GM13976 (cell line): ENCODE results near the gene CNKSR1.

ENCODE experiments used
- DNase-seq: peaks from one replicate; pipeline ENCODE4 v3.0.0; 2012; ENCODE audit warnings: low spot score
- in situ Hi-C: fragments of 300-500 bp; cut with MboI; formaldehyde crosslinking; loops from one replicate; pipeline ENCODE4 v1.12.0; 2022; ENCODE audit warnings: low sequenced_read_pairs, mixed read lengths, inconsistent platforms; ENCODE audit not compliant: unreplicated experiment
- TF ChIP-seq, protein P1 (sequence below): IDR thresholded peaks from 2 replicates; pipeline ENCODE4 v1.5.1; 2012; ENCODE audit warnings: borderline replicate concordance, mild to moderate bottlenecking; ENCODE audit not compliant: insufficient read depth; ENCODE audit errors: extremely low read depth, missing control alignments, control extremely low read depth

The CNKSR1 gene

DNA sequence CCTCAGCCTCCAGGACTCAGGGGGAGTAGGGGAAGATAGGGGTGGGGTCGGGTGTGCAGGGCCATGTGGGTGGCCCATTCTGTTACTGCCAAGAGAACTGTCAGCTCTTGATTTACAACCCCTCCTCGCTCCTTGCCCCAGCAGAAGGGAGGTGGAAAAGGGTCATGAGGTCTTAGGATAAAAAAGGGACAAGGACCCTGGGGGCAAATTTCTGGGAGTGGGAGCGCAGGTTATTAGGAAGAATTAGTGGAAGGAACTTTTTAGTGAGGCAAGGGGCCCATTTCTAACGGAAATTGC is 17.6 kb upstream of the CNKSR1 start:
- no peak for DNase-seq
- in situ Hi-C loops = no loop called here
- TF ChIP-seq, protein P1, sequence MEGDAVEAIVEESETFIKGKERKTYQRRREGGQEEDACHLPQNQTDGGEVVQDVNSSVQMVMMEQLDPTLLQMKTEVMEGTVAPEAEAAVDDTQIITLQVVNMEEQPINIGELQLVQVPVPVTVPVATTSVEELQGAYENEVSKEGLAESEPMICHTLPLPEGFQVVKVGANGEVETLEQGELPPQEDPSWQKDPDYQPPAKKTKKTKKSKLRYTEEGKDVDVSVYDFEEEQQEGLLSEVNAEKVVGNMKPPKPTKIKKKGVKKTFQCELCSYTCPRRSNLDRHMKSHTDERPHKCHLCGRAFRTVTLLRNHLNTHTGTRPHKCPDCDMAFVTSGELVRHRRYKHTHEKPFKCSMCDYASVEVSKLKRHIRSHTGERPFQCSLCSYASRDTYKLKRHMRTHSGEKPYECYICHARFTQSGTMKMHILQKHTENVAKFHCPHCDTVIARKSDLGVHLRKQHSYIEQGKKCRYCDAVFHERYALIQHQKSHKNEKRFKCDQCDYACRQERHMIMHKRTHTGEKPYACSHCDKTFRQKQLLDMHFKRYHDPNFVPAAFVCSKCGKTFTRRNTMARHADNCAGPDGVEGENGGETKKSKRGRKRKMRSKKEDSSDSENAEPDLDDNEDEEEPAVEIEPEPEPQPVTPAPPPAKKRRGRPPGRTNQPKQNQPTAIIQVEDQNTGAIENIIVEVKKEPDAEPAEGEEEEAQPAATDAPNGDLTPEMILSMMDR = no peak

DNA sequence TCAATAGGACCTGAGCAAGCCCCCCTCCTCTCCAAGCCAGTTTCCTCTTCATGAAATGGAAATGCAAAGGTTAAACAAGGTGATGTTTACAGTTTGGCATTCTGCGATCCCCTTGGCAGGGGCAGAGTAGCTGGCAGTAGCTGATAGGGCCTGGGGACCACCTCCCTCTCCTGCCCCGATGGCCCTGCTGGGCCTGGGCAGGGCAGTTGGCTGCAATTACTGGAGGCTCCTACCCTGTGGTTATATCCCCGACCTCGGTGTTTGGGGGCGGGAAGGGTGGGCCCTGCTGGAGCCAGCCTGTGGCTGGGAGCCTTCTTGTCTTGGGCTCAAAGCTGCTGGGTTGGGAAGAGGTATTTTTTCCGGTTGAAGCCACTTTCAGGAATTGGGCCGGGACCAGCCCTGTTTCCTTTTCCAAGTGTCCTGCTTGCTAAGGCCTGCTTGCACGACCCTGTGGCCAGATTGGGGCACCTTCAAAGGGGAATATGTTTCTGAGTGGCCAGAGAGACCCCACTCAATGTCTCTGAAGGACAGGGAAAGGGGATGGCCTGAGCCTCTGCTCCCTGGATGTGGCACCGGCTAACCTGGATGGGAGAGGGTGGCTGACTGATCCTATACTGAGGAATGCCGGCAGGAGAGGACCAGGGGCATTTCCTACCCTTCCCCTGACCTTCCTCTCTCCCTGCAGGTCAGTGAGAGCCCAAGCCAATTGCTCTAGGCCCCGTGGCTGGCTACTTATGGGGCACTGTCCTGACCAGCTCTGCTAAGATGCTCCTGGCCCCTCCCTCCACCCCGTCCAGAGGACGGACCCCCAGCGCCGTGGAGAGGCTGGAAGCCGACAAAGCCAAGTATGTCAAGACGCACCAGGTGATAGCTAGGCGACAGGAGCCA is 16.5 kb upstream of the CNKSR1 start:
- TF ChIP-seq, protein P1 = no peak
- in situ Hi-C loops = no loop called here

DNA sequence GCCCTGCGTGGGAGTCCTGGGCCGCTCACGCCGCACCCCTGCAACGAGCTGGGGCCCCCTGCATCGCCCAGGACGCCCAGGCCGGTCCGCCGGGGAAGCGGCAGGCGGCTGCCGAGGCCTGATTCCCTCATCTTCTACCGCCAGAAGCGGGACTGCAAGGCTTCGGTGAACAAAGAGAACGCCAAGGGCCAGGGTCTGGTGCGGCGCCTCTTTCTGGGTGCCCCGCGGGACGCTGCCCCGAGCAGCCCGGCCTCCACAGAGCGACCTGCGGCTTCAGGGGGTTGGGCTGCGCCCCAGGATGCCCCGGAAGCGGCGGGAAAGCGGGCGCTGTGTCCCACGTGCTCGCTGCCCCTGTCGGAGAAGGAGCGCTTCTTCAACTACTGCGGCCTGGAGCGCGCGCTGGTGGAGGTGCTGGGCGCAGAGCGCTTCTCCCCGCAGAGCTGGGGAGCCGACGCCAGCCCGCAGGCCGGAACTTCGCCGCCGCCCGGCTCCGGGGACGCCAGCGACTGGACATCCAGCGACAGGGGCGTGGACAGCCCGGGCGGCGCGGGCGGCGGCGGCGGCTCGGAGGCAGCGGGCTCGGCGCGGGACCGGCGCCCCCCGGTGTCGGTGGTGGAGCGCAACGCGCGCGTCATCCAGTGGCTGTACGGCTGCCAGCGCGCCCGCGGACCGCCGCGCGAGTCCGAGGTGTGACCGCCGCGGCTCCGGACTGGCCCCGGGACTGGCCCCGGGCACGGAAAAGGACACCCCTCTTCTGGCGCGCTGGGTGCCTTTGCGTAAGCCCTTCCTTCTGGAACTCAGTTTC is 15.7 kb upstream of the CNKSR1 start:
- DNase-seq = peak; percentile 71
- TF ChIP-seq, protein P1 = peak; percentile 1
- in situ Hi-C loops = no loop called here

More for the DNA sequence above, 16.5 kb upstream of the CNKSR1 start:
- DNase-seq = no peak

DNA sequence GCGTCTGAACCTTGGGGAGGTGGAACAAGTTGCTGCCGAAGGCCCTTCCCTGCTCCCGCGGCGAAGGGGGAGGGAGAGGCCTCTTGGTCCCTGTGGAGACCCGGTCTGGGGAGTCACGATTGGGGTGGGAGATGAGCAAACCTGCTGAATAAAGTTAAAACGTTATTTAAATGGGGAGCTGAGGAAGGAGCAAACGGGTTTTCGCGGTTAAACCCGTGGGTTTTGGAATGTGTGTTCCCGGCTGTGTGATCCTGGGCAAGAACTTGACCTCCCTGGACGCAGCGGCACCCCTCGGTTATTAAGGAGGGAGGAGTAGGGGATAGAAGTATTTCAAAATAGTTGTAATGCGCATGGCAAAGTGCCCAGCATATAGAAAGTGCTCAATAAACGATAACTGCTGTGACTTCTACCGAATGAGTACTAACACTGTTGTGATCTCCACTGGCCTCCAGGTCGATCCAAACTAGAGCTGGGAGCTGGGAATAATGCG is 15.0 kb upstream of the CNKSR1 start:
- no peak for DNase-seq
- TF ChIP-seq, protein P1 = no peak
- in situ Hi-C loops = no loop called here

DNA sequence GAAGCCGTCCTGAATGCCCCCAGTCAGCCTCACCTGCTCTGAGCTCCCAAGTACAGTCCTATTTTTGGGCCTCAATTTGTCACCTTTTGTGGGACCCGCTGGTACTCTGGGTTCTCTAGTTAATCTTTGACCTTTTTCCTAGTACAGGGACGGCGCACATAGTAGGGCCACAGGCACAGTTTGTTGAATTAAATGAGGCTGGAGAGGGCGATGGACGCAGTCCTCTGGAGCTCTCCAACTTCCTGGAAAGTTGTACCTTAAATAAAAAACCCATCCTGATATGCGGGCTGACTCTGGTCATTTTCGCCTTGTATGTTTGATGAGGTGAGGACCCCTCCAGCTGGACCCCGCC is 13.6 kb upstream of the CNKSR1 start:
- TF ChIP-seq, protein P1 = no peak
- DNase-seq = no peak
- in situ Hi-C loops = no loop called here

DNA sequence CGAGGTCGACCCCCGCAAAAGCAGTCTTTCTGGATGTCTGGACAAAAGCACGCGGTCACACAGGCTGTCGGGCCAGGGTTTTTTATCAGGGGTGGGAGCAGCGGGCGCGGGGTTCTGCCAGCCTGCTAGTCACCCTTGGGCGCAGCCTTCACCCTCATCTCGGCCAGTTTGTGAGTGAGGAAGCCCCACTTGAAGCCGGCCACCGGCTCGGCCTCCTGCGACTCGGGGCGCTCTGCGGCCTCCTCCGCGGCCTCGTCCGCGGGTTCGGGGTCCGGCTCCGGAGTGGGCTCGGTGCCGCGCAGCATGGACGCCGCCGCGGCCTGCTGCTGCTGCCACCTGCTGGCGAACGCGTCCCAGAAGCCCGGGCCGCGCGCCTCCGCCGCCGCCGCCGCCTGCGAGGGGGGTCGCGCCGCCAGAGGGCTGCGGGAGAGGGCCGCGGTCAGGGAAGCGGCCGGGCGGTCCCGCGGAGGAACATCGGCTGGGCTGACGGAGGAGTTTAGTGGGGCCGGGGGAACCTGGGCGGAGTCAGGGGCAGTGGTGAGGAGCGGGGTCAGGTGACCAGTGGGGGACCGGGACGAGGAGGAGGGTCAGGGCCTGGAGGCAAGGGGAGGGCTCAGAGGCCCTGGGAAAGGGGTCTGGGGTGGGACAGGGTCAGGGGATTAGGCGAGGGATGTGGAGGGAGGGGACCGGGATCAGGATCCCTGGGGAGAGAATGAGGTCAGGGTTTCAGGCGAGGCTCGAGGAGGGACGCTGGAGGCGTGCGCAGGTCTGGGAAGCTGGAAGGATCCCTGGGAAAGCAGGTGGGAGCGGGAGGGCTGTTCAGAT is 13.0 kb upstream of the CNKSR1 start:
- DNase-seq = peak; percentile 83
- TF ChIP-seq, protein P1 = peak; percentile 94
- in situ Hi-C loops = no loop called here
